ENCODE data around the gene PPP6R2. TPM values are rescaled to one million over a fixed set of nuclear protein-coding genes. Genes with fewer than 3 reads are reported as not detected.
"Not testable (repeated sequence)": the region's sequence is repeated elsewhere in the genome, so short reads cannot be mapped to it uniquely, and the experiment has no call there.

The PPP6R2 gene
- total RNA-seq, 1 experiment from 2014 or later: 61.3 TPM

GRCh38 chr22:50432131-50432876 is 89.2 kb downstream of the PPP6R2 start (continued):
- TF ChIP-seq, protein P1, sequence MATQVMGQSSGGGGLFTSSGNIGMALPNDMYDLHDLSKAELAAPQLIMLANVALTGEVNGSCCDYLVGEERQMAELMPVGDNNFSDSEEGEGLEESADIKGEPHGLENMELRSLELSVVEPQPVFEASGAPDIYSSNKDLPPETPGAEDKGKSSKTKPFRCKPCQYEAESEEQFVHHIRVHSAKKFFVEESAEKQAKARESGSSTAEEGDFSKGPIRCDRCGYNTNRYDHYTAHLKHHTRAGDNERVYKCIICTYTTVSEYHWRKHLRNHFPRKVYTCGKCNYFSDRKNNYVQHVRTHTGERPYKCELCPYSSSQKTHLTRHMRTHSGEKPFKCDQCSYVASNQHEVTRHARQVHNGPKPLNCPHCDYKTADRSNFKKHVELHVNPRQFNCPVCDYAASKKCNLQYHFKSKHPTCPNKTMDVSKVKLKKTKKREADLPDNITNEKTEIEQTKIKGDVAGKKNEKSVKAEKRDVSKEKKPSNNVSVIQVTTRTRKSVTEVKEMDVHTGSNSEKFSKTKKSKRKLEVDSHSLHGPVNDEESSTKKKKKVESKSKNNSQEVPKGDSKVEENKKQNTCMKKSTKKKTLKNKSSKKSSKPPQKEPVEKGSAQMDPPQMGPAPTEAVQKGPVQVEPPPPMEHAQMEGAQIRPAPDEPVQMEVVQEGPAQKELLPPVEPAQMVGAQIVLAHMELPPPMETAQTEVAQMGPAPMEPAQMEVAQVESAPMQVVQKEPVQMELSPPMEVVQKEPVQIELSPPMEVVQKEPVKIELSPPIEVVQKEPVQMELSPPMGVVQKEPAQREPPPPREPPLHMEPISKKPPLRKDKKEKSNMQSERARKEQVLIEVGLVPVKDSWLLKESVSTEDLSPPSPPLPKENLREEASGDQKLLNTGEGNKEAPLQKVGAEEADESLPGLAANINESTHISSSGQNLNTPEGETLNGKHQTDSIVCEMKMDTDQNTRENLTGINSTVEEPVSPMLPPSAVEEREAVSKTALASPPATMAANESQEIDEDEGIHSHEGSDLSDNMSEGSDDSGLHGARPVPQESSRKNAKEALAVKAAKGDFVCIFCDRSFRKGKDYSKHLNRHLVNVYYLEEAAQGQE (IDR thresholded peaks at IDR 0.05; ENCODE audit: low read depth): no peak
- no peak for TF ChIP-seq SP1 (IDR thresholded peaks at IDR 0.05; ENCODE audit: low read depth)
- no peak for TF ChIP-seq ZFX (IDR thresholded peaks at IDR 0.05)
- TF ChIP-seq CBX3 (IDR thresholded peaks at IDR 0.05; ENCODE audit: low read depth): no peak
- no peak for TF ChIP-seq CEBPB (IDR thresholded peaks at IDR 0.05; ENCODE audit: low read depth)
- no peak for TF ChIP-seq TCF7L2 (IDR thresholded peaks at IDR 0.05; ENCODE audit: borderline replicate concordance, extremely low read depth, insufficient read depth, insufficient read length)
- no peak for TF ChIP-seq ATF3 (IDR thresholded peaks at IDR 0.05)

- H3K27me3 ChIP-seq (ENCODE audit: insufficient read depth, low read length); DNase-seq (ENCODE audit: low read depth, low spot score); RAD21 ChIA-PET (ENCODE audit: low non-redundant PET in 1 of 2, low total read pairs in 2 of 2, uncharacterized antibody in 2 of 2, unreplicated experiment in 2 of 2); H3K4me1 ChIP-seq (ENCODE audit: control insufficient read depth in 1 of 2, insufficient read depth in 2 of 2, low read length in 2 of 2); H2AFZ ChIP-seq (ENCODE audit: low read depth, low read length, poor library complexity, severe bottlenecking); H3K4me3 ChIP-seq (replicated peaks in 1 of 2; ENCODE audit: low read depth in 1 of 2, low read length in 2 of 2); BruUV-seq (replicated peaks); ATAC-seq; POLR2A ChIA-PET; H3K9me3 ChIP-seq (ENCODE audit: control insufficient read depth in 1 of 2, insufficient read depth in 1 of 2, low read depth in 1 of 2, low read length in 2 of 2); H4K20me1 ChIP-seq (ENCODE audit: insufficient read depth); H3K9me2 ChIP-seq (ENCODE audit: insufficient read depth); H3K9ac ChIP-seq (ENCODE audit: low read length); H3K27ac ChIP-seq (ENCODE audit: low read depth, low read length); H3K4me2 ChIP-seq (ENCODE audit: low read length); intact Hi-C loops (cut with micrococcal nuclease); H3K79me2 ChIP-seq (ENCODE audit: insufficient read depth, low read length); CTCF ChIA-PET: not testable (repeated sequence)
- H3K36me3 ChIP-seq (ENCODE audit: control insufficient read depth in 1 of 2, insufficient read depth in 2 of 2, low read length in 2 of 2): peaks cover 26 to 31% of the 10 kb centered on the region in 2 experiments; a peak in 3 of 4 replicates
These were observed 89.9 kb downstream of the PPP6R2 start for GRCh38 chr22:50432877-50433510.
